Muscle of back (tissue), 11 donors: ENCODE results near the gene SERPINE1. TPM values are rescaled to one million over a fixed set of nuclear protein-coding genes. Genes with fewer than 3 reads are reported as not detected.
"Not testable (repeated sequence)": the region's sequence is repeated elsewhere in the genome, so short reads cannot be mapped to it uniquely, and the experiment has no call there.

ENCODE experiments used
- DNase-seq, 3 donors: peaks; one replicate each; pipeline versions ENCODE4 v3.0.0 to v3.0.0-alpha.2; 2013
- polyA plus RNA-seq, 10 donors: library from polyadenylated mRNA; unstranded; fragments of 120-200 nt; gene quantifications; one replicate each; pipeline ENCODE4 v1.2.1, GENCODE V29; 2013; ENCODE audit not compliant: insufficient read length in 10 of 10

SERPINE1 gene
- polyA plus RNA-seq, 10 donors = 1.9 to 5.2 (median 4.6) TPM

GRCh38 chr7:101100858-101101847 lies 25.8 kb upstream of the SERPINE1 start:
- DNase-seq = no peak

DNA sequence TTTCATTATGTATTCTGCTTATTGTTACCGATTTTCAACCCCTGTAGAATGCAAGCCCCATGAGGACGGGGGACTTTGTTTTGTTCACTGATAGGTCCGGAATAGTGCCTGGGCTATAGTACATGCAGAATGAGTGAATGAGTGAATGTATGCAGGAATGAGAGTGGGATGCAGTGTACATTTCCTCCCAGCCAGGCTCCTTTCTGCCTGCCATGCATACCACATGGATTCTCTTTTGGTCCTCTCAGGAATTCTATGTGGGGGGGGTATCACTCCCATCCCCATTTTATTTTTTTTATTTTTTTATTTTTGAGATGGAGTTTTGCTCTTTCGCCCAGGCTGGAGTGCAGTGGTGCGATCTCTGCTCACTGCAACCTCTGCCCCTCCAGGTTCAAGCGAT lies 24.9 kb upstream of the SERPINE1 start:
- DNase-seq = no peak

DNA sequence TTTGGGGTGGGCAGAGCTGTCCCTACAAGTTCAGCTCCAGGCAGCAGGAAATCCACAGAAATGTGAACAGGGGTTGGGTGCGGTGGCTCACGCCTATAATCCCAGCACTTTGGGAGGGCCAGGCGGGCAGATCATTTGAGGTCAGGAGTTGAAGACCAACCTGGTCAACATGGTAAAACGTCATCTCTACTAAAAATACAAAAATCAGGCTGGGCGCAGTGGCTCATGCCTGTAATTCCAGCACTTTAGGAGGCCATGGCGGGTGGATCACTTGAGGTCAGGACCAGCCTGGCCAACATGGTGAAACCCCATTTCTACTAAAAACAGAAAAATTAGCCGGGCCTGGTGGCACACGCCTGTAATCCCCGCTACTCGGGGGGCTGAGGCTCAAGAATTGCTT lies 23.2 kb upstream of the SERPINE1 start:
- not testable (repeated sequence) for DNase-seq

- no peak for DNase-seq
Observed at GRCh38 chr7:101104193-101104713, 22.7 kb upstream of the SERPINE1 start.

DNA sequence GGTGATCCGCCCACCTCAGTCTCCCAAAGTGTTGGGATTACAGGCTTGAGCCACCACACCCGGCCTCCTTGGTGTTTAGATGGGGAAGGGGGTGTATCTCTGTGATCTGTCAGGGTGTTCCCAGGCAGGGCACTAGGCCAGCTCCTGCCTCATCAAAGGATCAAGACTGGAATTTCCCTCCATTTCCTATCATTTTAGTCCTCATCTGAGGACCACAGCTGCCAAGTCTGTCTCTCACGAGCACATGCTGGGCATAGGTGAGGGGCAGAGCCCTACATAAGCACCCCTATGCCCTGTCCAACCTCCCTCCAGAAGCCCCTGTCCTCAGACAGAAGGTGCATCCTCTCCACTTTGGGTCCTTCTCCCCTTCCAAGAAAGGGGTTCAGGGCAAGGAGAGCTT lies 22.1 kb upstream of the SERPINE1 start:
- no peak for DNase-seq

DNA sequence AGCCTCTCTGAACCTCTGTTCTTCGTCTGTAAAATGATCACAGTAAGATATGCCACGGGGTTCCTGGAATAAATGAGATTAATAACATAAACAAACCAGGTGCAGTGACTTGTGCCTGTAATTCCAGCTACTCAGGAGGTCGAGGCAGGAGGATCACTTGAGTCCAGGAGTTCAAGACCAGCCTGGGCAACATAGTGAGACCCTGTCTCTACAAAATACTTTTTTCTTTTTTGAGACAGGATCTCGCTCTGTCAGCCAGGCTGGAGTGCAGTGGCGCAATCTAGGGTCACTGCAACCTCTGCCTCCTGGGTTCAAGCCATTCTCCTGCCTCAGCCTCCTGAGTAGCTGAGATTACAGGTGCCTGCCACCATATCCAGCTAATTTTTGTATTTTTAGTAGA lies 21.7 kb upstream of the SERPINE1 start:
- not testable (repeated sequence) for DNase-seq

GRCh38 chr7:101106386-101106785 lies 20.5 kb upstream of the SERPINE1 start:
- no peak for DNase-seq

- DNase-seq = peak in 2 of 3 donors; percentile 44 to 59
Observed at GRCh38 chr7:101108330-101108857, 18.5 kb upstream of the SERPINE1 start.

- DNase-seq = no peak
Observed at GRCh38 chr7:101108961-101109360, 17.9 kb upstream of the SERPINE1 start.

- DNase-seq = no peak
Observed at GRCh38 chr7:101109368-101109767, 17.5 kb upstream of the SERPINE1 start.

DNA sequence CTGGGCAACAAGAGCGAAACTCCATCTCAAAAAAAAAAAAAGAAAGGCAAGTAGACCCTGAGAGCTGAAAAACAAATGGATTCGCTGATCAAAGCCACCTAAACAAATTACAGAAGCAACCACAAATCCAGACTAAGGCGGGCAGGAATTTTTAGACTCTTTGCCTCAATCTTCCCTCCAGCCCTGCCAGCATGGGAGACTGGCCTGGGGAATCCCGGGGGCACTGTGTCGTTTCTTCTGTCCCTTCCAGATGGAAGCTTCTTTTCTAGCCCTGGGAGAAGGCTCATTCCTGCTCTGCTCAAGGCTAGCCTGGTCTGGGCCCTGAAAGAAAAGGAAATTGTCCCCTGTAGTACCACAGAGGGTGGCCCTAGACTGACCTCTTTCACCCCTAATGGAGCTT lies 15.6 kb upstream of the SERPINE1 start:
- no peak for DNase-seq

- peak in 1 of 3 donors; percentile 61 for DNase-seq
Observed at GRCh38 chr7:101112233-101112632, 14.7 kb upstream of the SERPINE1 start.

- not testable (repeated sequence) for DNase-seq
Observed at GRCh38 chr7:101113140-101113539, 13.8 kb upstream of the SERPINE1 start.

DNA sequence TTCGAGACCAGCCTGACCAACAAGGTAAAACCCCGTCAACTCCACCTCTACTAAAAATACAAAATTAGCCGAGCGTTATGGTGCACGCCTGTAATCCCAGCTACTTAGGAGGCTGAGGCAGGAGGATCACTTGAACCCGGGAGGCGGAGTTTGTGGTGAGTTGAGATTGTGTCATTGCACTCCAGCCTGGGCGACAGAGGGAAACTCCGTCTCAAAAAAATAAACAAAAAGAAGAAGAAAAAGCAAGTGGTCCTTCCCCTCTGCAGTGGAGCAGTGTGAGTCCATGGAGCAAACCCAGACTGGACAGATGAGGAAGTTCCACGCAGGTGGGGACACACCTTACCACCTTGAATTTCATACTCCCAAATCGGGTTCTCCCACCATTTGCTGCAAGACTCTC lies 13.1 kb upstream of the SERPINE1 start:
- DNase-seq = no peak

DNA sequence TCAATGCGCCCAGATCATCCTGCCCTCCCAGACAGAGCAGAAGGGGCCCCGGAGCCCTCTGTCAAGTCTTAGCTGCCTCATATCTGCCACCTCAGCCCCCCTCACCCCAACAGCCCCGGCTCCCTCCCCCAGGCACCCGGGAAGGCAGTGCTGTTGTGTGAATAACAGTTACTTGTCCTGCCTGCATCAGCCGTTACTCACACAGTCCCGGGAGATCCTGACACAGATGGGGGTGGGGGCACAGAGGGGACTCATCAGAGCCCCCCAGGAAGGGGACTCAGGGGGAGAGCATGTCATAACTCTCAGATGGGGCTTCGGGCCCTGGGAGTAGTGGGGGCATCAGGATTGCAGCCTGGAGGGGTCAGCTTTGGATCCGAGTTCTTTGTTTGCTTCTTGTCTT lies 12.4 kb upstream of the SERPINE1 start:
- no peak for DNase-seq

GRCh38 chr7:101115215-101115614 lies 11.7 kb upstream of the SERPINE1 start:
- DNase-seq = no peak

DNA sequence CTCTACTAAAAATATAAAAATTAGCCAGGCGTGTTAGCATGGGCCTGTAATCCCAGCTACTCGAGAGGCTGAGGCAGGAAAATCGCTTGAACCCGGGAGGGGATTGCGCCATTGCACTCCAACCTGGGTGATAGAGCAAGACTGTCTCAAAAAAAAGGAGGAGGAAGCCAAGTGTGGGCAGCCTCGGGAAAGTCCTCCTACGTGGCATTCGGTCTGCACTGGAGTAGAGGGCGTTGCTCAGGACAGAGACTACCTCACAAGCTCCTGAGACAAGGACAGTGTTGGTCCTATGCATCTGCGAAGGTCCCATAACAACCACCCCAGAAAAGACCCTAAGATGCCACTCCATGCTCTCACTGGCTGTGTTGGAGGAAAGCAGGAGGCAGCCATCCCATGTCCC lies 10.0 kb upstream of the SERPINE1 start:
- no peak for DNase-seq

DNA sequence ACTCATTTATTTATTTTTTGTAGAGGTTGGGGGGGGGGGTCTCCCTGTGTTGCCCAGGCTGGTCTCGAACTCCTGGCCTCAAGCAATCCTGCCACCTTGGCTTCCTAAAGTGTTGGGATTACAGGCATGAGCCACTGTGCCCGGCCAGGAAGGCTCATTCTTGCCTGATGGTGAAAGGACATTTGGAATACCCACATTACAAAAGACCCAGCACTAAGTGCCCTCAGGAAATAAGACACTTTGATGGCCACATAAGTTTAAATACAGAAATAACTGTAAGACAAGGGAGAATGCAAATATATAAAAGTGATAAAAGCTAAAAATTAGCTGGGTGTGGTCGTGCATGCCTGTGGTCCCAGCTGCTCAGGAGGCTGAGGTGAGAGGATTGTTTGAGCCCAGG lies 8.0 kb upstream of the SERPINE1 start:
- no peak for DNase-seq

DNA sequence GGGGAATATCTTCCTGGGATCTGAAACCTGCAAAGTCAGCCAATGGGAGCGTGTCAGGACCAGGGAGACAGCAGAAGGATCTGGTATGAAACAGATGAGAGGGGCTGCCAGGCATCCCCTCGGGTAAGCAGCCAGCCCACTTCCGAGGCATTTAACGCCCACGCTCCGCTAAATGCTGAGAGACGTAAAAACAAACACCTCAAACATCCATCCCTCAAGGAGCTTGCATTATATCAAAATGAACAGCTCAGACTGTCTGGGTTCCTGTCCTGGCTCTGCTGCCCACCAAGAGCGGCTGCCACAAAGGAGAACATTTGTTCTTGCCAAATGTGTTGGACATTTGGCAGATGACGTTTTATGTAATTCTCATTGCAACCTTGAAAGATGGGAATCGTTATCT lies 7.0 kb upstream of the SERPINE1 start:
- DNase-seq = no peak

DNA sequence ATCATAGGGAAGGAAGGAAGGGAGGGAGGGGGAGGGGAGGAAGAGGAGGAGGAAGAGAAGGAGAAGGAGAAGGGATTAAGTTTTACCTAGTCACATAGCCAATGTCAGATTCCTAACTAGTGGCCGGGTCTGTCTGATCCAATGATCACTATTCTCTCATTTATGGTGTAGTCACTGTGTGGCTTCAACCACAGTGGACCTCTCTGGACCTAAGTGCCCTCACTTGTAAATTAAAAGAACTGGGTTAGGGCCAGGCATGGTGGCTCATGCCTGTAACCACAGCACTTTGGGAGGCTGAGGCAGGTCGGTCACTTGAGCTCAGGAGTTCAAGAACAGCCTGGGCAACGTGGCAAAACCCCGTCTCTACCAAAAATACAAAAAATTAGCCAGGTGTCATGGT lies 6.6 kb upstream of the SERPINE1 start:
- no peak for DNase-seq

DNA sequence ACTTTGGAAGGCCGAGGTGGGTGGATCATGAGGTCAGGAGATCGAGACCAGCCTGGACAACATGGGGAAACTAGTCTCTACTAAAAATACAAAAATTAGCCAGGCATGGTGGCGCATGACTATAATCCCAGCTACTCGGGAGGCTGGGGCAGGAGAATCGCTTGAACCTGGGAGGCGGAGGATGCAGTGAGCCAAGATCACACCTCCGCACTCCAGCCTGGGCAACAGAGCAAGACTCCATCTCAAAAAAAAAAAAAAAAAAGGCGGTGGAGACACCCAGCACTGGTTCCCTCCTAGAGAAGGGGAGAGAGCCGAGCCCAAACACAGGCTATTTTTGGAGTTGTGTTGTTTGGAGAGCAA lies 5.3 kb upstream of the SERPINE1 start:
- DNase-seq = not testable (repeated sequence)

DNA sequence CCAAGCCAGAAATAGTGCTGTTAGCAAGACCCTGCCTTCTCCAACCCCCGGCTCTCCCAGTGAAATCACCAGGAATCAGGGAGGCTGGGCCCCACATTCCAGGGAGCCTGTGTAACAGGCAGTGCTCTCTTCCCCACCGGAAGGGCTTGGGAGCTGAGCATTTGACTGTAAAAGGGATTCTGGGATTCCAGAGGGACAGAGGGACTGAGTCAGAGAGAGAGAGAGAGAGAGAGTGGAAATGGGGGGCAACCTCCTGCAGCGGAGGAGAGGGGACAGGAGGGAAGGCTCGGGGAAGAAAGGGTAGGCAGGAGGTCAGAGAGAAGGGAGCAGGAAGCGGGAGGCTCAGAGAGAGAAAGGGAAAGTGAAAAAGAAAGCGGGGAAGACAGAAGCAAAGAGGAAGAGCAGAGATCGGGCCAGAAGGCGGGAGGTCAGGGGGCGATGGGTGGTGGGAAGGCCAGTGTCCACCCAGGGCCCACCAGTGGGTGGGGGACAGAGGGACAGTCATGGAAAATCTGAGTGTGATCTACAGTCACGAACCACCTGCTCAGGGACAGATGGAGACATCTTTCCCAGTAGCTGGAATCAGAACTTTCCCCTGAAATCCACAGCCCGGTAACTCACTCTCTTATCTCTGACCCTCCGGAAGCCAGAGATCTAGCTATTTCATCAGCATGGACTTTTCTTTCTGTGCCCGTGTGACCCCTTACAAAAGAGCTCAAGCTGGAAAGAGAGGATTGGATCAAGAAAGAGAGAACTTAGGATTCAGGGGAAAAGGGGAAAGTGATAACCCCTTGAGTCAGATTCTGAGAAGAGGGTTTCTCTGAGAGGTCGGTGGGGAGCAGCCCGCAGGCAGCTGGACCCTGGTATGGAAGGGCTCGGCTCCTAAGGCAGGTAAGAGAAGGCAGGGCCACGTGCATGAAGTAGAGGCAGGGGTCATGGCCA lies 4.6 kb upstream of the SERPINE1 start:
- peak; percentile 94 to 99 (median 97) for DNase-seq
